Fibroblast of the aortic adventitia (primary cell): ENCODE measurements around the gene CALM1. TPM values are rescaled to one million over a fixed set of nuclear protein-coding genes. Genes with fewer than 3 reads are reported as not detected.

Experiments
- DNase-seq: peaks from one replicate; pipeline ENCODE4 v3.0.0-alpha.2; 2010; ENCODE audit warnings: low read depth
- H3K4me3 ChIP-seq: 2 replicates; pipeline ENCODE4 v1.5.1; 2011; ENCODE audit warnings: low read depth, mild to moderate bottlenecking, control low read depth, low read length, moderate library complexity
- CTCF ChIP-seq: IDR thresholded peaks from 2 replicates; pipeline ENCODE4 v1.5.1; 2011; ENCODE audit warnings: mild to moderate bottlenecking, low read length, control low read depth, inconsistent platforms; ENCODE audit not compliant: insufficient read depth
- total RNA-seq: library from RNA; depleted of rRNA; stranded (reverse); fragments of >200 nt; gene quantifications from 2 replicates; pipeline ENCODE4 v1.2.3, GENCODE V29; 2012; ENCODE audit warnings: low replicate concordance

CALM1 gene
- total RNA-seq, 1 donor = 589 TPM

- no peak for DNase-seq
- H3K4me3 ChIP-seq = no peak overlapping the region
- TF ChIP-seq CTCF = no peak
These were observed 38.5 kb upstream of the CALM1 start for GRCh38 chr14:90358359-90358758.

GRCh38 chr14:90361865-90362557 is 34.8 kb upstream of the CALM1 start:
- DNase-seq = no peak
- H3K4me3 ChIP-seq = no peak overlapping the region
- no peak for TF ChIP-seq CTCF

- no peak overlapping the region for H3K4me3 ChIP-seq
- no peak for DNase-seq
- no peak for TF ChIP-seq CTCF
These were observed 34.3 kb upstream of the CALM1 start for GRCh38 chr14:90362558-90362896.

- H3K4me3 ChIP-seq = no peak overlapping the region
- no peak for DNase-seq
- no peak for TF ChIP-seq CTCF
These were observed 27.7 kb upstream of the CALM1 start for GRCh38 chr14:90368946-90369721.

GRCh38 chr14:90373887-90374286 is 22.9 kb upstream of the CALM1 start:
- TF ChIP-seq CTCF = no peak
- DNase-seq = no peak
- H3K4me3 ChIP-seq = no peak overlapping the region

- no peak for TF ChIP-seq CTCF
- H3K4me3 ChIP-seq = no peak overlapping the region
- no peak for DNase-seq
These were observed 22.0 kb upstream of the CALM1 start for GRCh38 chr14:90374813-90375212.
